ENCODE data around the gene IZUMO1.

The IZUMO1 gene

DNA sequence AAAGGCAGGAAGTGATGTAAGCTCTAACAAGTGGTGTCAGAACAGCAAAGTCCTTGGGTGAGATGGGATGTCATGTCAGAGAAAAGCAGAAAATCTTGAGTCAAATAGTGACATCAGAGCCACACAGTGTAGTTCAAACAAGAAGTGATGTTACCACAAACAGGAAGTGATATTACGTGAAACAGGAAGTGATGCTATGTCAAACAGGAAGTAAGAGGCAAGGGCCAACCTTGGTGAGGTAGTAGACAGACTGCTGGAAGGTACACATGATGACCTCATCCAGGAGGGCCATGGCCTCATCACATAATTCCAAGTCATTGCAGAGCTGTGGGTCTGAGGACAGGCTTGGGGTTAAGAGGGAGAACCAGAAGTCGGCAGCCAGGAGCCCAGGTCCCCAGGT, 20.2 kb downstream of the IZUMO1 start:
- no peaks in the 10 kb centered on the region for H3K9me2 ChIP-seq (replicated peaks; ENCODE audit: insufficient read depth, low read length)
- no peak for TF ChIP-seq EZH2phosphoT487 (conservative IDR thresholded peaks at IDR 0.05; ENCODE audit: low read length)
- TF ChIP-seq, protein P1, sequence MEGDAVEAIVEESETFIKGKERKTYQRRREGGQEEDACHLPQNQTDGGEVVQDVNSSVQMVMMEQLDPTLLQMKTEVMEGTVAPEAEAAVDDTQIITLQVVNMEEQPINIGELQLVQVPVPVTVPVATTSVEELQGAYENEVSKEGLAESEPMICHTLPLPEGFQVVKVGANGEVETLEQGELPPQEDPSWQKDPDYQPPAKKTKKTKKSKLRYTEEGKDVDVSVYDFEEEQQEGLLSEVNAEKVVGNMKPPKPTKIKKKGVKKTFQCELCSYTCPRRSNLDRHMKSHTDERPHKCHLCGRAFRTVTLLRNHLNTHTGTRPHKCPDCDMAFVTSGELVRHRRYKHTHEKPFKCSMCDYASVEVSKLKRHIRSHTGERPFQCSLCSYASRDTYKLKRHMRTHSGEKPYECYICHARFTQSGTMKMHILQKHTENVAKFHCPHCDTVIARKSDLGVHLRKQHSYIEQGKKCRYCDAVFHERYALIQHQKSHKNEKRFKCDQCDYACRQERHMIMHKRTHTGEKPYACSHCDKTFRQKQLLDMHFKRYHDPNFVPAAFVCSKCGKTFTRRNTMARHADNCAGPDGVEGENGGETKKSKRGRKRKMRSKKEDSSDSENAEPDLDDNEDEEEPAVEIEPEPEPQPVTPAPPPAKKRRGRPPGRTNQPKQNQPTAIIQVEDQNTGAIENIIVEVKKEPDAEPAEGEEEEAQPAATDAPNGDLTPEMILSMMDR (IDR thresholded peaks at IDR 0.05; ENCODE audit: insufficient read depth, low read length, poor library complexity, severe bottlenecking) = no peak
- no peaks in the 10 kb centered on the region for H3K36me3 ChIP-seq (ENCODE audit: low read length)
- H2AFZ ChIP-seq (ENCODE audit: low read depth, low read length, severe bottlenecking) = peak overlapping the region; percentile 57
- no peaks in the 10 kb centered on the region for H3K79me2 ChIP-seq (ENCODE audit: insufficient read depth, low read length)
- H3K4me3 ChIP-seq (ENCODE audit: insufficient read depth, low read length, poor library complexity, severe bottlenecking) = no peak overlapping the region
- H3K4me2 ChIP-seq (ENCODE audit: low read depth, low read length, poor library complexity, severe bottlenecking) = no peak overlapping the region
- H3K9me3 ChIP-seq (ENCODE audit: insufficient read depth, low read length) = no peaks in the 10 kb centered on the region
- H3F3A ChIP-seq (ENCODE audit: insufficient read depth) = peaks cover 5% of the 10 kb centered on the region; the same call in 1 of the 2 replicates
- H3K9ac ChIP-seq (ENCODE audit: low read length) = no peak overlapping the region
- no peak overlapping the region for H3K27ac ChIP-seq (ENCODE audit: low read depth, low read length)
- no peaks in the 10 kb centered on the region for H4K20me1 ChIP-seq (ENCODE audit: low read depth, low read length)
- no peaks in the 10 kb centered on the region for H3K27me3 ChIP-seq (ENCODE audit: low read length)

DNA sequence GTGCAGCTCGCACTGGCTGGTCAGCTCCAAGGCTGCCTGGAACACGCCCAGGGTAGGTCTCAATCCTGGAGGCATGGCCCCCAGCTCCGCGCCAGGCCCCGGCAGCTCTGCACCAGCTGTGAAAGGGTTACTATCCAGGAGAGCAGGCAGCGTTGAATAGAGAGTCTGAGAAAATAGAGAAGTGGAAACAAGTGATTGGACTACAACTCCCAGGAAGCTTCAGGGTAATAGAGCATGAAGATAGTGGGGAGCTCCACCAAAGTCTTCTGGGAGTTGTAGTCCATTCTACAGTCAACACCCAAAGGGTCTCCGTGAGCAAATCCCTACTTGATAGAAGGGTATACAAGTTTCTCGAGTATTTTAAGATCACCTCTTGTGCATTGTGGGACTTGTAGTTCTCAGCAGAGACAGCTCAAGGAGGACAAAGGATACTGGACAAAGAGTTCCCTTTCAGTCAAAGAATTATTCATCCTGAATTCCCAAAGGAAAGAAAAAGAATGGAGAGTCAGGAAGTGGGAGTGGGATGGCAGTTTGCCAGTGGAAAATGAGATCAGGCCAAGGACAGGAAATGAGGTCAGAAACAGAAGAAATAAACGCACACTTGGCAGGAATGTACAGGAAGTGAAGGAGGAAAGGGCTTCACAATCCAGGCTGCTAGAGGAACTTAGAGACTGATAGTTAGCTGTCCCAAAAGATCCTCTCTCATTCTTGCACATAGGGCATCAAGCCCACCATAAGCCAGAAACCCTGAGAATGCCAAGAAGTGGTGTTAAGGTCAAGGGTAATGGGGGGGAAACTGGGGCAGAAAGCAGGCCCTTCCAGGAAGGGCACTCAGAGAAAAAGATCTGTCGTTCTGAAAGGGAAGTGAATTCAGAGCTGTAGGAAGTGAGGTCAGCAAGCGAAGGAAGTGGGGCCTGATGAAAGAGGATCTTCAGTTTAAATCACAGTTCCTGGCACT, 21.6 kb downstream of the IZUMO1 start:
- no peaks in the 10 kb centered on the region for H3K36me3 ChIP-seq (ENCODE audit: low read length)
- no peaks in the 10 kb centered on the region for H3K27me3 ChIP-seq (ENCODE audit: low read length)
- H3K4me3 ChIP-seq (ENCODE audit: insufficient read depth, low read length, poor library complexity, severe bottlenecking) = no peak overlapping the region
- H3K9me2 ChIP-seq (replicated peaks; ENCODE audit: insufficient read depth, low read length) = no peaks in the 10 kb centered on the region
- peak overlapping the region; percentile 92 for H2AFZ ChIP-seq (ENCODE audit: low read depth, low read length, severe bottlenecking)
- no peak overlapping the region for H3K9ac ChIP-seq (ENCODE audit: low read length)
- H3K4me2 ChIP-seq (ENCODE audit: low read depth, low read length, poor library complexity, severe bottlenecking) = peak overlapping the region; percentile 16
- H3F3A ChIP-seq (ENCODE audit: insufficient read depth) = peaks cover 5% of the 10 kb centered on the region; the same call in 1 of the 2 replicates
- H3K79me2 ChIP-seq (ENCODE audit: insufficient read depth, low read length) = no peaks in the 10 kb centered on the region
- H3K9me3 ChIP-seq (ENCODE audit: insufficient read depth, low read length) = no peaks in the 10 kb centered on the region
- H3K27ac ChIP-seq (ENCODE audit: low read depth, low read length) = peak overlapping the region; percentile 47
- no peaks in the 10 kb centered on the region for H4K20me1 ChIP-seq (ENCODE audit: low read depth, low read length)
- TF ChIP-seq, protein P1 (IDR thresholded peaks at IDR 0.05; ENCODE audit: insufficient read depth, low read length, poor library complexity, severe bottlenecking) = no peak
- TF ChIP-seq EZH2phosphoT487 (conservative IDR thresholded peaks at IDR 0.05; ENCODE audit: low read length) = no peak

DNA sequence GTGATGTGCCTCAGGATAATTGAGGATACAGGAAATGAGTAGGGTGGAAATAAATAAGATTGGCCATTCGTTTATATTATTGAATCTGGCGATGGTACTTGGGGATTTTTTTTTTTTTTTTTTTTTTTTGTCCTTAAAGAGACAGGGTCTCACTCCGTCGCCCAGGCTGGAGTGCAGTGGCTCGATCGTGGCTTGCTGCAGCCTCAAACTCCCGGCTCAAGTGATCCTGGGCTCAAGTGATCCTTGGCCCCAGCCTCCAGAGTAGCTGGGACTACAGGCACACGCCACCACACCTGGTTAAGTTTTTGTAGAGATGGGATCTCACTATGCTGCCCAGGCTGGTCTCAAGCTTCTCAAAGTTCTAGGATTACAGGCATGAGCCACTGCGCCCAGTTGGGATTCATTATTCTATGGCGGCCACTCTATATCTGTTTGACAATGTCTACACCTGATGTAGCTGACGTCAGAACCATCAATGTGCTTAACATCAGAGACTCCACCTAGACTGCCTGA, 24.5 kb downstream of the IZUMO1 start:
- no peaks in the 10 kb centered on the region for H3K36me3 ChIP-seq (ENCODE audit: low read length)
- H3K79me2 ChIP-seq (ENCODE audit: insufficient read depth, low read length) = no peaks in the 10 kb centered on the region
- no peak overlapping the region for H3K9ac ChIP-seq (ENCODE audit: low read length)
- H3K27me3 ChIP-seq (ENCODE audit: low read length) = no peaks in the 10 kb centered on the region
- no peak overlapping the region for H3K4me3 ChIP-seq (ENCODE audit: insufficient read depth, low read length, poor library complexity, severe bottlenecking)
- H3K9me3 ChIP-seq (ENCODE audit: insufficient read depth, low read length) = no peaks in the 10 kb centered on the region
- no peak overlapping the region for H3K27ac ChIP-seq (ENCODE audit: low read depth, low read length)
- no peak overlapping the region for H3K4me2 ChIP-seq (ENCODE audit: low read depth, low read length, poor library complexity, severe bottlenecking)
- TF ChIP-seq, protein P1 (IDR thresholded peaks at IDR 0.05; ENCODE audit: insufficient read depth, low read length, poor library complexity, severe bottlenecking) = no peak
- no peak for TF ChIP-seq EZH2phosphoT487 (conservative IDR thresholded peaks at IDR 0.05; ENCODE audit: low read length)
- no peak overlapping the region for H2AFZ ChIP-seq (ENCODE audit: low read depth, low read length, severe bottlenecking)
- peaks cover 5% of the 10 kb centered on the region; the same call in 1 of the 2 replicates for H3F3A ChIP-seq (ENCODE audit: insufficient read depth)
- no peaks in the 10 kb centered on the region for H3K9me2 ChIP-seq (replicated peaks; ENCODE audit: insufficient read depth, low read length)
- H4K20me1 ChIP-seq (ENCODE audit: low read depth, low read length) = no peaks in the 10 kb centered on the region

Data from SU-DHL-6 (cell line).